ENCODE data around the gene APOBEC3F. TPM values are rescaled to one million over a fixed set of nuclear protein-coding genes. Genes with fewer than 3 reads are reported as not detected.
"Not testable (repeated sequence)": the region's sequence is repeated elsewhere in the genome, so short reads cannot be mapped to it uniquely, and the experiment has no call there.

APOBEC3F gene
- total RNA-seq, 1 donor from 2014 or later: 4.0 TPM

GRCh38 chr22:39073981-39074380, 33.3 kb downstream of the APOBEC3F start:
- no peak for DNase-seq

- DNase-seq: not testable (repeated sequence)
These were observed 35.7 kb downstream of the APOBEC3F start for GRCh38 chr22:39076155-39077025.

- not testable (repeated sequence) for DNase-seq
These were observed 36.6 kb downstream of the APOBEC3F start, which contains the start of gene APOBEC3G for GRCh38 chr22:39077026-39077840. APOBEC3G (plus strand) TSS chr22:39077275; CDS start chr22:39077362, 87 bp downstream.

GRCh38 chr22:39077912-39078311, 37.2 kb downstream of the APOBEC3F start:
- not testable (repeated sequence) for DNase-seq

GRCh38 chr22:39078329-39078728, 37.7 kb downstream of the APOBEC3F start:
- no peak for DNase-seq

DNA sequence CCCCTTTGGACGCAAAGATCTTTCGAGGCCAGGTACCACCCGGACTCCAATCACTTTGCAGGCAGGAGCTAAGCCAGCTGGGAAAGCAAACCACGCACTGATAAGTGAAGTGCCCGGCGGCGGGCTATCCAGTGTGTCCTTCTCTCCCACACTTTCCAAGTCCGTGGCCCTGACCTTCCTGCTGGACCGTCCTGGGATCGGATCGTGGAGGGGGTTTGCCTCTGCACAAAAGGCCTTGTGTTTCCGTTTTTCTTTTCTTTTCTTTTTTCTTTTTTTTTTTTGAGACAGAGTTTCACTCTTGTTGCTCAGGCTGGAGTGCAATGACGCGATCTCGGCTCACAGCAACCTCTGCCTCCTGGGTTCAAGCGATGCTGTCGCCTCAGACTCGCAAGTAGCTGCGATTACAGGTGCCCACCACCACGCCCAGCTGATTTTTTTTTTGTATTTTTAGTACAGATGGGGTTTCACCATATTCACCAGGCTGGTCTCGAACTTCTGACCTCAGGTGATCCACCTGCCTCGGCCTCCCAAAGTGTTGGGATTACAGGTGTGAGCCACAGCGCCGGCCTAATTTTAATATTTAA, 38.5 kb downstream of the APOBEC3F start:
- DNase-seq: not testable (repeated sequence)

DNA sequence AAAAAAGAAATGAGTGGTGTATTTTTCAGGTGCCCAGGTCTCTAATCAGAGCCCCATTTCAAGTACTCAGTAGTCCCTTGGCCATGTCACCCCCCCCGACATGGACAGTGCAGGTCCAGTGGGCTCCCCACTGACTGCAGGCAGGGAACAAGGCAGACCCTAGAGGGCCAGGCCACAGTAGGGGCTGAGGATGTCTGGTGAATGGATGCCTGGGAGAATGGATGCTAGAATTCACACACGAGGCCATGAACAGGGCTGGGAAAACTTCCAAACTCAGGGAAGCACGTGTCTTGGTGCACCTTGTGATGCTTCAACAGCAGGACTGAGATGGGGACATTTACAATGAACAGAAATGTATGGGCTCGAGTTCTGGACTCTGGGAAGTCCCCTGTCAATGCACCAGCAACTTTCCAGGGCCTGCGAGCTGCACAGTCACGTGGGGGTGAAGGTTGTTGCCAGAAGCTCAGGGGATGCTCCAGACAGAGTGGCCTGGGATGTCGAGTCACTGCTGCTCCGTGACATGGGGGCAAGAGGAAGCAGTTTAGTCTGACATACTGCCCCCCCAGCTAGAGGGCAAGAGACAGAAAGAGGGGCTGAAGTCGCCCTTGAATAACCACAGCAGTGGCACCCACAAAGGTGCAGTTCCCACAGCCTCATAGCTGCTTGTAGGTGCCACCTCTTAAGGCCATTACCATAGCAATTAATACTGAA, 39.5 kb downstream of the APOBEC3F start:
- DNase-seq: no peak

DNA sequence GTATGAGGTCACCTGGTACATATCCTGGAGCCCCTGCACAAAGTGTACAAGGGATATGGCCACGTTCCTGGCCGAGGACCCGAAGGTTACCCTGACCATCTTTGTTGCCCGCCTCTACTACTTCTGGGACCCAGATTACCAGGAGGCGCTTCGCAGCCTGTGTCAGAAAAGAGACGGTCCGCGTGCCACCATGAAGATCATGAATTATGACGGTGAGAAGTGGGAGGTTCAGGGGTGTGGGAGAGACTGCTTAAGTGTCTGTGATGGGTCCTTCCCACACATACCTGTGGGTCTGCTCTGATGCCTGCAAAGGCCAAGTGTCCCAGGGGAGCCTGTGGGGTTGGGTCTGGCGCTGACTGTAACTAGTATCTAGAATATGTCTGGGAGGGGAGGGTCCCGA, 40.4 kb downstream of the APOBEC3F start:
- no peak for DNase-seq

DNA sequence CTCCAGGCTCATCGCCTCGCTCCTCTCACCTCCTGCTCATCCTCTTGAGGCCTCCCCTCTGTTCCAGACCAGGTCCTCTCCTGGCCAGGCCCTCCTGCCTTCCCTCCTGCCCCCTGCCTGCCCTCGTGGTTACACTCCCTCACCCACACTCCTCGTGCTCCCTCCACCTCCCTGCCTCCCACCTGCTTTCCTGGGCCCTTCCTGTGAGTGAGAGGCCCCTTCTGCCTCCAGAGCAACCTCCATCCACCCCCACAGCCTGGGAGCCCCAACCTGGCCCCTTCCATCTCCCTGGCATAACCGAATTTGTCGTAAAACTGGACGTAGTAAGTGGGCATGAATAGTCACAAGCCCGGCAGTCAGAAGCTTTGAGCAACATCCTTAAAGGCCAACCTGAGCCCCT, 40.9 kb downstream of the APOBEC3F start:
- no peak for DNase-seq

DNA sequence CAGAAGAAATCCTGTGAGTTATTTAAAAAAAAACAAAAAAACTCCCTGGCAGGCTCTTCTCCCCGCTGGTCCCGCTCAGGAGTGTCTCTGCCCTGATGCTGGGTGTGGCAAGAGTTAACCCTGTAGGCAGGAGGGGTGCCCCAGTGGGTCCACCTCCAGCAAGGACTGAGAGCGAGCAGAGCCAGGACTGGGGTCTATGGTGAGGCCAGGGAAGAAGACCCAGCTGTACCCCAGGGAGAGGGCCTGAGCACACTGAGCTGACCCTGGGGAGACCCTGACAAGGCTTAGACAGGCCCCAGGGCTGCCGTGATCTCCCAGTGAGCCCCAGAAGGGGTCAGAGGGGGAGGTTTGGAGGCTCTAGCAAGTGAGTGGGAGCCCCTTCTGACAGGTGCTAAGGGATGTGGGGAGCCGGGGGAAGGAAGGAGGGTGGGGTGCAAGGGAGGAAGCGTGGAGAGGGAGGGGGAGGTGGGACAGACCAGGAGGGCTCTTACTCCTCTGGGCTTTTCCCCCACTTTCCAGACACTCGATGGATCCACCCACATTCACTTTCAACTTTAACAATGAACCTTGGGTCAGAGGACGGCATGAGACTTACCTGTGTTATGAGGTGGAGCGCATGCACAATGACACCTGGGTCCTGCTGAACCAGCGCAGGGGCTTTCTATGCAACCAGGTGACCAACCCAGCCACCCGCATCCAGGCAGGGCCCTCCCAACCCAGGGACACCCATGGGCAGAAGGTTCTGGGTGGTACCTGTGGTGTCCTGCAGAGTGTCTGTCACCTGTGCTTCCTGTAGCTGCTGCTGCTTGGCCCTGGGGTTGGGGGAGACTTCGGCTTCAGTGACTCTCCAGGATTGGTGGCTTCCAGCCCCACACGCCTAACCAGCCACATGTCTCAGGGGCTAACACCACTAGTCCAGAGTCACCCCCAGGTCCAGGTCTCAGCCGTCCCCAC, 42.8 kb downstream of the APOBEC3F start:
- no peak for DNase-seq

GRCh38 chr22:39084666-39085065, 44.0 kb downstream of the APOBEC3F start:
- DNase-seq: no peak

GRCh38 chr22:39087098-39087497, 46.4 kb downstream of the APOBEC3F start:
- no peak for DNase-seq

DNA sequence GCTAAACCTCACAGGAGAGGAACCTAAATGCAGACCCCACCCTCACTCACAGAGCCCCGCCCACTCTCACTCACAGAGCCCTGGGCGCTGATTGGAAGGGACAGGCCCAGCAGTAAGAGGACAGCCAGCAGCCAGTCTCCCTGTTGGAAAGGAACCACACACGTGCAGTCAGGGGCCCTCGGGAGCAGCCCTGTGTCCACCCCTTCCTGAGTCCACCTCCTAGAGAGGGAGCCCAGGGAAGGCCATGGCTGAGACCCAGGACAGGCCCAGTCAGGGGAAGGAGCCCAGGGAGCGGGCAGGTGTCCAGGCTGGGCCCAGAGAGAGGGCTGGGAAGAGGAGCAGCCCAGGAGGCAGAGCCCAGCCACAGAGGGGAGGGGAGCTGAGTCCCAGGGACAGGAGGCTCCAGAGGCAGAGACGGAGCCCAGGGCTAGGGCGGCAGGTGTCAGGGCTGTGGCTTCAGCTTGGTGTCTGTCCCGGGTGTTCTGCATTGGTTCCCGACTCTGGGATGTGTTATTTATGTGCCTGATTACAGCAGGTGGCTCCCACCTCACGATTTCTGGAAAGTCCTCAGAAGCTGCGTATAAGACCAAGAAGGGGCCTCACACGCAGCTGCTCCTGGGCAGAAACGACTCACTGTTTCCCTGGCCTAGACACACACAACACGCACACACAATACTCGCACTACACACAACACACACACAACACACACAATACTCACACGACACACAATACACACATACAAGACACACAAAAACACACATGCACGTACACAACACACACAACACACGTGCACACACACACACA, 47.4 kb downstream of the APOBEC3F start:
- no peak for DNase-seq

GRCh38 chr22:39088685-39089032, 48.0 kb downstream of the APOBEC3F start:
- DNase-seq: no peak

- no peak for DNase-seq
These were observed 49.3 kb downstream of the APOBEC3F start for GRCh38 chr22:39089928-39090327.

DNA sequence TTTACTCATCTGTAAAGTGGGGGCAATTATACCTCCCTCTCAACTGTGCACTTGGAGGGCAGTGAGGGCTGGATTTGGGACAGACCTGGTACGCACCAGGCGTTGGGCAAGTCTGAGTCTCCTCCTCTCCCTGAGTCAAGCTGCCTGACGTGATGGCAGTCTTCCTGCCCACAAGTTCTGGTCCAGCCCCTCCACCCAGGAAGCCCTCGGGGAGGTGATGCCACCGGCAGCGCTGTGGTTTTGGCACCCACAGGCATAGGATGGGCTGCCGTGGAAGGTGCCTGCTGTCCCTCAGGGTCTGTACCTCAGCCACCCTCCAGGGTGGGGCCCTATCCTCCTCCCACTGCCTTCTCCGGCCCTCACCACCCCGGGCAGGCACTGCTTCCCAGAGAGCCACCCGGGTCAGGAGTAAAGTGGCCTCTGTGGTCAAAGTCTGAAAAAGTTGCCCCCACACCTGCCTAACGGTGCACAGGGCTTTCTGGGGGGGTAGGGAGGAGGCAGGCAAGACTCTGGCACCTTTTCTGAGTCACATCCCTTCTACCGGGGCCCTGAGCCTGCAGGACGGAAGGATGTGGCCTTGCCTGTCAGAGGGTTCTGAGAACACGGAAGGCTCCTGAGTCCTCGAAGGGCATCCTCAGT, 49.9 kb downstream of the APOBEC3F start:
- DNase-seq: no peak

DNA sequence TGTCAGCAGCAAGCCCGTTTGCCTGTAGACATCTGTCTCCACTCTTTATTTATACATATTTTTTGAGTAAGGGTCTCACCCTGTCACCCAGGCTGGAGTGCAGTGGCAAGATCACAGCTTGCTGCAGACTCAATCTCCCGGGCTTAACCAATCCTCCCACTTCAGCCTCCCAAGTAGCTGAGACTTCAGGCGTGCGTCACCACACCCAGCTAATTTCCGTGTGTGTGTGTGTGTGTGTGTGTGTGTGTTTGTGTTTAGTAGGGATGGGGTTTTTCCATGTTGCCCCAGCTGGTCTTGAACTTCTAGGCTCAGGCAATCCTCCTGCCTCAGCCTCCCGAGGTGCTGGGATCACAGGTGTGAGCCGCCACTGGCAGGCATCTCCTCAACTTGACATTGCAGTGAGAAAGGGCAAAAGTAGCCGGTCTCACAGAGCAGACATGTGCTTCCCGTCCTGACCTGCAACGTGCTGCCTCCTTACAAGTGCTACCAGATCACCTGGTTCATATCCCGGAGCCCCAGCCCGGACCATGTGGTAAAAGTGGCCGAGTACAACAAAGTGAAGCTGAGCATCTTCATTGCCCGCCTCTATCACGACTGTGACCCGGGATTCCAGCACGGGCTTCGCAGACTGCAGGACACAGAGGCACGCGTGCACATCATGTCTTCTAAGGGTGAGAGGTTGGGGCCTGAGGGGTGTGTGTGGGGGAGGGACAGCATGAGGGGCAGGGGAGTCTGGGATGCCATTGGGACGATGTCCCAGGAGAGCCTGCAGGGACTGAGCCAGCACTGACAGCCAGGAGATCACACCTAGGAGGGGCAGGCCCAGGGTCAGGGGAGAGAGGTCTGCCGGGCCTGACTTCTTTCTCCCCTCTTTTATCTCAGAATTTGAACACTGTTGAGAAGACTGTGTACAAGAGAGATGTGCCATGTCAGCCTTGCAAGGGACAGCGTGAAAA, 50.7 kb downstream of the APOBEC3F start:
- no peak for DNase-seq

DNA sequence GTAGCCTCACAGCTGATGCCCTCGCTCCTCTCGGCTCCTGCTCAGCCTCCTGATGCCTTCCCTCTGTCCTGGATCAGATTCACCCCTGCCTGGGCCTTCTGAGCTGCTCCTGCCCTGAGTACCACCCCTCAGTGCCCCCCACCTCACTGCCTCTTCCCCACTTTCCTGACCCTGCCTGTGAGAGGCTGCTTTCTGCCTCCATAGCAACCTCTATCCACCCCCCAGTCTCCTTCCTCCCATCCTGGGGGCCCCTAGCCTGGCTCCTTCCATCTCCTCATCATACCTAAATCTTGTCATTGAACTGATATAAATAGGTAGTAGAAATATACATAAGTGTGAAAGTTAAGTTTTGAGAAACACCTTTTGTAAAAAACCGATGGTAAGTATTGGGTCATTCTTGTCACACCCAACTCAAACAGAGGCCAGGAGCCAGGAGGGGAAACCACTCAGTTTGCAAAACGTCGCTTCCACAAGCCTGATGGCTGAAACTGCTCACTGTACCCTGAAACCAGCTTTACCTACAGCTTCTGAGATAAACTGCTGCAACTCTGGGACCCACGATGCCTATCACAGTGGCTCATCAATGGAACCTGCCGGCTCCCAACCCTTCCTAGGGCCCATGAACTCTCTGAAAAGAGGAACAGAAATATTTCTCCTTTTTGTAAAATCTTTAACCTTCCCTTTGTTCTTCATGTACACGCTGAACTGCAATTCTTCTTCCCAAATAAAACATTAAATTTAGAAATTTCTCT, 51.6 kb downstream of the APOBEC3F start:
- no peak for DNase-seq

Measured in skin of body (tissue), 2 donors.